PFSK-1 (cell line): ENCODE measurements around the gene GPSM1.

Experiments used
- FOXP2 ChIP-seq: optimal IDR thresholded peaks from 2 replicates; pipeline ENCODE3; 2011; ENCODE audit warnings: borderline replicate concordance, control low read depth, inconsistent platforms; ENCODE audit not compliant: insufficient read depth; ENCODE audit errors: extremely low read length, extremely low read depth
- POLR2AphosphoS5 ChIP-seq: IDR thresholded peaks from 2 replicates; pipeline ENCODE4 v1.6.1; 2012; ENCODE audit warnings: low read depth, mild to moderate bottlenecking, control low read depth, low read length, moderate library complexity
- SIN3A ChIP-seq: IDR thresholded peaks from 2 replicates; pipeline ENCODE4 v1.6.1; 2012; ENCODE audit warnings: mild to moderate bottlenecking, low read length, moderate library complexity, borderline replicate concordance; ENCODE audit not compliant: insufficient read depth
- TAF1 ChIP-seq: IDR thresholded peaks from 2 replicates; pipeline ENCODE4 v1.6.1; 2012; ENCODE audit warnings: low read length, control low read depth, borderline replicate concordance; ENCODE audit not compliant: insufficient read depth
- TF ChIP-seq, protein P1 (sequence below), 2 experiments: IDR thresholded peaks; 2 replicates each; pipeline versions ENCODE4 v1.6.1 to v1.8.0; 2011 to 2012; ENCODE audit warnings: low read depth in 2 of 2, low read length in 2 of 2, control low read depth in 1 of 2, inconsistent platforms in 1 of 2, mild to moderate bottlenecking in 1 of 2, moderate library complexity in 1 of 2; ENCODE audit not compliant: insufficient read depth in 1 of 2

GRCh38 chr9:136340356-136341041 is 13.2 kb downstream of the GPSM1 start:
- TF ChIP-seq SIN3A (no peak), TAF1 (no peak), FOXP2 (no peak), POLR2AphosphoS5 (no peak)
- TF ChIP-seq, protein P1, sequence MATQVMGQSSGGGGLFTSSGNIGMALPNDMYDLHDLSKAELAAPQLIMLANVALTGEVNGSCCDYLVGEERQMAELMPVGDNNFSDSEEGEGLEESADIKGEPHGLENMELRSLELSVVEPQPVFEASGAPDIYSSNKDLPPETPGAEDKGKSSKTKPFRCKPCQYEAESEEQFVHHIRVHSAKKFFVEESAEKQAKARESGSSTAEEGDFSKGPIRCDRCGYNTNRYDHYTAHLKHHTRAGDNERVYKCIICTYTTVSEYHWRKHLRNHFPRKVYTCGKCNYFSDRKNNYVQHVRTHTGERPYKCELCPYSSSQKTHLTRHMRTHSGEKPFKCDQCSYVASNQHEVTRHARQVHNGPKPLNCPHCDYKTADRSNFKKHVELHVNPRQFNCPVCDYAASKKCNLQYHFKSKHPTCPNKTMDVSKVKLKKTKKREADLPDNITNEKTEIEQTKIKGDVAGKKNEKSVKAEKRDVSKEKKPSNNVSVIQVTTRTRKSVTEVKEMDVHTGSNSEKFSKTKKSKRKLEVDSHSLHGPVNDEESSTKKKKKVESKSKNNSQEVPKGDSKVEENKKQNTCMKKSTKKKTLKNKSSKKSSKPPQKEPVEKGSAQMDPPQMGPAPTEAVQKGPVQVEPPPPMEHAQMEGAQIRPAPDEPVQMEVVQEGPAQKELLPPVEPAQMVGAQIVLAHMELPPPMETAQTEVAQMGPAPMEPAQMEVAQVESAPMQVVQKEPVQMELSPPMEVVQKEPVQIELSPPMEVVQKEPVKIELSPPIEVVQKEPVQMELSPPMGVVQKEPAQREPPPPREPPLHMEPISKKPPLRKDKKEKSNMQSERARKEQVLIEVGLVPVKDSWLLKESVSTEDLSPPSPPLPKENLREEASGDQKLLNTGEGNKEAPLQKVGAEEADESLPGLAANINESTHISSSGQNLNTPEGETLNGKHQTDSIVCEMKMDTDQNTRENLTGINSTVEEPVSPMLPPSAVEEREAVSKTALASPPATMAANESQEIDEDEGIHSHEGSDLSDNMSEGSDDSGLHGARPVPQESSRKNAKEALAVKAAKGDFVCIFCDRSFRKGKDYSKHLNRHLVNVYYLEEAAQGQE (IDR thresholded peaks at IDR 0.05; ENCODE audit: insufficient read depth in 1 of 2, low read depth in 2 of 2, low read length in 2 of 2): no peak
